GM12878 (cell line): ENCODE results near the gene MCM3. TPM values are rescaled to one million over a fixed set of nuclear protein-coding genes. Genes with fewer than 3 reads are reported as not detected.

Source experiments
- ATAC-seq: fragments of 200-7000 bp; cut with Tn5 transposase; 3 replicates; pipeline ENCODE4 v1.9.1; 2020; ENCODE audit warnings: mild to moderate bottlenecking, moderate library complexity
- BruUV-seq: library from RNA; stranded (reverse); fragments of 400-500 nt; replicated peaks from 2 replicates; lab custom pipeline; 2021; lab: Mats Ljungman, UMichigan
- CTCF ChIA-PET: fragments of 300-600 bp; sonication (Branson Sonifier 250); formaldehyde crosslinking; extraction: SDS; loops from one replicate; lab custom pipeline; 2021; ENCODE audit warnings: inconsistent platforms; lab: Yijun Ruan, JAX
- POLR2A ChIA-PET: fragments of 350-600 bp; formaldehyde crosslinking; extraction: SDS; loops from one replicate; lab custom pipeline; 2021; ENCODE audit warnings: inconsistent platforms; lab: Charles Lee
- RAD21 ChIA-PET: fragments of 300-600 bp; sonication (Branson Sonifier 250); formaldehyde crosslinking; loops from one replicate; lab custom pipeline; 2023; ENCODE audit warnings: antibody characterized with exemption; ENCODE audit not compliant: unreplicated experiment; lab: Charles Lee
- SMC1A ChIA-PET: fragments of 300-600 bp; sonication (Branson Sonifier 250); formaldehyde crosslinking; loops from one replicate; lab custom pipeline; 2023; ENCODE audit not compliant: unreplicated experiment, uncharacterized antibody; lab: Charles Lee
- DNase-seq: peaks from one replicate; pipeline ENCODE4 v3.0.0-alpha.2; 2011; ENCODE audit warnings: low read depth, low spot score
- FAIRE-seq: peaks from 3 replicates; lab custom pipeline; 2011; peaks lifted over from hg19 to GRCh38; lab: Jason Lieb, UNC
- H2AFZ ChIP-seq: 2 replicates; pipeline ENCODE4 v1.6.0; 2011; ENCODE audit warnings: low read depth, low read length, control low read depth; ENCODE audit not compliant: control insufficient read depth
- H3K27ac ChIP-seq: 2 replicates; pipeline ENCODE4 v1.5.1; 2011; ENCODE audit warnings: control low read depth; ENCODE audit not compliant: control insufficient read depth, insufficient read depth
- H3K27me3 ChIP-seq, 2 experiments: replicated peaks in 1 of 2; 2 replicates each; pipeline versions ENCODE4 v1.6.0 to v1.6.1; 2011; ENCODE audit warnings: low read length in 1 of 2; ENCODE audit not compliant: control insufficient read depth in 2 of 2, insufficient read depth in 2 of 2
- H3K36me3 ChIP-seq, 2 experiments: 2 replicates each; pipeline ENCODE4 v1.5.1; 2011; ENCODE audit warnings: low read length in 1 of 2; ENCODE audit not compliant: control insufficient read depth in 2 of 2, insufficient read depth in 2 of 2
- H3K4me1 ChIP-seq: 2 replicates; pipeline ENCODE4 v1.6.1; 2011; ENCODE audit warnings: mild to moderate bottlenecking, low read length, moderate library complexity, mixed read lengths; ENCODE audit not compliant: control insufficient read depth, insufficient read depth
- H3K4me2 ChIP-seq: 2 replicates; pipeline ENCODE4 v1.6.0; 2011; ENCODE audit warnings: control low read depth; ENCODE audit not compliant: control insufficient read depth, insufficient read depth
- H3K4me3 ChIP-seq: fragments of 200-600 bp; sonication (generic); 2 replicates; pipeline ENCODE4 v1.5.1; 2016
- H3K79me2 ChIP-seq: 2 replicates; pipeline ENCODE4 v1.6.0; 2011; ENCODE audit warnings: low read length; ENCODE audit not compliant: control insufficient read depth, insufficient read depth
- H3K9ac ChIP-seq: 2 replicates; pipeline ENCODE4 v1.8.0; 2011; ENCODE audit warnings: low read length, control low read depth, mixed read lengths; ENCODE audit not compliant: control insufficient read depth, insufficient read depth
- H3K9me3 ChIP-seq: replicated peaks from 3 replicates; pipeline ENCODE4 v1.5.1; 2011; ENCODE audit warnings: mild to moderate bottlenecking, low read length; ENCODE audit not compliant: control insufficient read depth, insufficient read depth
- H4K20me1 ChIP-seq: 2 replicates; pipeline ENCODE4 v1.6.0; 2011; ENCODE audit not compliant: control insufficient read depth, insufficient read depth
- BMI1 ChIP-seq: fragments of 450-650 bp; IDR thresholded peaks from 2 replicates; pipeline ENCODE4 v1.6.1; 2016; ENCODE audit warnings: mild to moderate bottlenecking, moderate library complexity, borderline replicate concordance
- EGR1 ChIP-seq, 2 experiments: IDR thresholded peaks; 1 replicate in 1 of 2; 2 replicates in 1 of 2; pipeline ENCODE4 v1.6.1; 2011 to 2012; ENCODE audit warnings: low read depth in 2 of 2, low read length in 2 of 2, borderline replicate concordance in 1 of 2, mild to moderate bottlenecking in 1 of 2, moderate library complexity in 1 of 2
- ETV6 ChIP-seq, 2 experiments: fragments of 450-650 bp in 1 of 2; IDR thresholded peaks in 1 of 2; conservative IDR thresholded peaks in 1 of 2; 2 replicates each; pipeline ENCODE4 v1.6.1; 2014; ENCODE audit warnings: antibody characterized with exemption in 1 of 2, borderline replicate concordance in 1 of 2, low read depth in 1 of 2, mild to moderate bottlenecking in 1 of 2, moderate library complexity in 1 of 2
- EZH2 ChIP-seq: IDR thresholded peaks from 2 replicates; pipeline ENCODE4 v1.6.1; 2012; ENCODE audit warnings: low read depth, mild to moderate bottlenecking, control low read depth, inconsistent platforms, low read length, borderline replicate concordance; ENCODE audit not compliant: control insufficient read depth
- KDM1A ChIP-seq: fragments of 200-600 bp; sonication (generic); IDR thresholded peaks from 2 replicates; pipeline ENCODE4 v1.6.1; 2016; ENCODE audit warnings: borderline replicate concordance
- LARP7 ChIP-seq: fragments of 450-650 bp; IDR thresholded peaks from 2 replicates; pipeline ENCODE4 v1.6.1; 2017; ENCODE audit warnings: mild to moderate bottlenecking
- MTA2 ChIP-seq: fragments of 450-650 bp; IDR thresholded peaks from 2 replicates; pipeline ENCODE4 v1.6.1; 2016; ENCODE audit warnings: low read depth, mild to moderate bottlenecking, moderate library complexity
- NFXL1 ChIP-seq: fragments of 450-650 bp; IDR thresholded peaks from 2 replicates; pipeline ENCODE4 v1.6.1; 2017; ENCODE audit warnings: antibody characterized with exemption, mild to moderate bottlenecking, borderline replicate concordance
- RELA ChIP-seq: fragments of 450-650 bp; IDR thresholded peaks from 2 replicates; pipeline ENCODE4 v1.8.0; 2014; ENCODE audit warnings: borderline replicate concordance; ENCODE audit not compliant: partially characterized antibody
- RFX5 ChIP-seq: IDR thresholded peaks from 2 replicates; pipeline ENCODE4 v1.6.1; 2011; ENCODE audit warnings: low read depth, low read length, improper control_type of control experiment
- SMC3 ChIP-seq: IDR thresholded peaks from 2 replicates; pipeline ENCODE4 v1.6.1; 2011; ENCODE audit warnings: low read length, improper control_type of control experiment, borderline replicate concordance
- SPI1 ChIP-seq: IDR thresholded peaks from 2 replicates; pipeline ENCODE4 v1.6.1; 2011; ENCODE audit warnings: low read depth, mild to moderate bottlenecking, low read length, moderate library complexity, borderline replicate concordance; ENCODE audit not compliant: insufficient read depth
- USF2 ChIP-seq: IDR thresholded peaks from 2 replicates; pipeline ENCODE4 v1.6.1; 2011; ENCODE audit warnings: low read depth, low read length, improper control_type of control experiment, borderline replicate concordance
- WRNIP1 ChIP-seq: IDR thresholded peaks from 2 replicates; pipeline ENCODE4 v1.6.1; 2011; ENCODE audit warnings: low read depth, low read length, improper control_type of control experiment, borderline replicate concordance
- ZBTB33 ChIP-seq: fragments of 450-650 bp; IDR thresholded peaks from 2 replicates; pipeline ENCODE4 v1.6.1; 2017; ENCODE audit warnings: mild to moderate bottlenecking
- WGBS: methylation state at CpG from one replicate; pipeline ENCODE4 v1.1.6; 2016; ENCODE audit warnings: low lambda C conversion rate; ENCODE audit not compliant: insufficient replicate concordance, insufficient coverage; ENCODE audit errors: missing lambda C conversion rate; 5-methylcytosine and 5-hydroxymethylcytosine counted together
- in situ Hi-C: fragments of 300-500 bp; cut with MboI; formaldehyde crosslinking; loops from 9 replicates; pipeline ENCODE4 v1.14.3; 2018; ENCODE audit warnings: mixed read lengths
- intact Hi-C: fragments of 100-400 bp; cut with micrococcal nuclease; formaldehyde crosslinking; loops from one replicate; pipeline ENCODE4 v1.14.2; 2022; ENCODE audit not compliant: unreplicated experiment
- polyA plus RNA-seq, 11 experiments: library from polyadenylated mRNA; depleted of rRNA in 4 of 11; unstranded in 6 of 11; stranded (reverse) in 5 of 11; fragments of >200 nt; fragmentation: Nextera tagmentation in 4 of 11; fragmentation: Illumina TruSeq in 1 of 11; extraction: Ambion mirVana in 4 of 11; extraction: Trizol in 1 of 11; gene quantifications; 1 replicate in 1 of 11; 2 replicates in 10 of 11; pipeline versions ENCODE4 v1.2.1 to v1.2.3, GENCODE V29; 2011 to 2016; ENCODE audit warnings: inconsistent platforms in 2 of 11, missing spikeins in 2 of 11, low read depth in 1 of 11
- total RNA-seq, 4 experiments: library from RNA; depleted of rRNA in 3 of 4; stranded (reverse); fragments of >200 nt in 3 of 4; fragmentation: Illumina TruSeq in 1 of 4; extraction: Trizol in 1 of 4; gene quantifications; 2 replicates each; pipeline versions ENCODE4 v1.2.1 to v1.2.3, GENCODE V29; 2013 to 2021
- TF ChIP-seq, protein P1 (sequence below): fragments of 450-650 bp; formaldehyde crosslinking; IDR thresholded peaks from 2 replicates; pipeline ENCODE4 v1.4.0; 2022; ENCODE audit warnings: mild to moderate bottlenecking, moderate library complexity
- TF ChIP-seq, protein P2 (sequence below): fragments of 450-650 bp; IDR thresholded peaks from 2 replicates; pipeline ENCODE4 v1.6.1; 2016; ENCODE audit warnings: mild to moderate bottlenecking

Gene MCM3
- total and polyA plus RNA-seq, 10 of the 15 experiments (the other 5 are each of a cell fraction or from before 2014, with no cell fraction given): 74.1 to 265 (median 214) TPM

DNA sequence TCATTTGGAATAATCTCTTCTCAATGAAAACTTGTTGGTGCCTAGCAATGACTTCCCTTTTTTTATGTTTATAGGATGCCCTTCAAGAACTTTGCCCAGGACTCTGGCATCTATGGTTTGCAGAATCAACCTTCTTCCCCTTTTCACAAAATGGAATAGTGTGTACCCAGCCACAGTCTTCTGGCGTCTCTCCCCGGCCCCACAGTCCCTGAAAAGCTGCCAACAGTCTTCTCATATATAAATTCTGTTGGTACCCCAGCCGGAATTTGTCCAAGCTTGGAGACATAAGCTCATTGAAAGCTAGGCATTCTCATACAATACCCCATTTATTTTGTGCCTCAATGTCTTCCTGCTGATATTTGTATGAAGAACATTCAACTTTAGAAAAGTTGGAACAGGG is 26.4 kb upstream of the MCM3 start:
- no peaks in the 10 kb centered on the region for H4K20me1 ChIP-seq
- no TSS peak for BruUV-seq
- in situ Hi-C loops (no loop called here), intact Hi-C loops (no loop called here)
- FAIRE-seq: no peak
- H3K79me2 ChIP-seq: no peaks in the 10 kb centered on the region
- RAD21 ChIA-PET: interaction anchor here (0.7 to 1.8 kb wide), 2 partner anchors 42 to 87 kb away, joined by 4 read pairs; no protein-coding TSS in a partner anchor
- SMC1A ChIA-PET: interaction anchor here (1.1 to 2.0 kb wide), 7 partner anchors 11 to 79 kb away, joined by 3 to 8 read pairs (median 4); partner anchors contain the start of gene MCM3
- H2AFZ ChIP-seq: no peak overlapping the region
- H3K9ac ChIP-seq: no peak overlapping the region
- no peak for ATAC-seq
- peaks cover 24% of the 10 kb centered on the region for H3K4me1 ChIP-seq
- CTCF ChIA-PET: interaction anchor here (0.8 to 1.9 kb wide), 3 partner anchors 45 to 89 kb away, joined by 3 to 4 read pairs (median 3); no protein-coding TSS in a partner anchor
- POLR2A ChIA-PET: interaction anchor here (0.6 to 1.5 kb wide), 4 partner anchors 21 to 190 kb away, joined by 3 to 6 read pairs (median 4); partner anchors contain the start of gene PAQR8
- no peak overlapping the region for H3K4me2 ChIP-seq
- no peaks in the 10 kb centered on the region for H3K27me3 ChIP-seq
- no peak overlapping the region for H3K27ac ChIP-seq
- H3K9me3 ChIP-seq: no peaks in the 10 kb centered on the region
- WGBS: 67% methylated on average over 3 of the region's 3 CpGs
- DNase-seq: no peak
- H3K36me3 ChIP-seq: no peaks in the 10 kb centered on the region
- H3K4me3 ChIP-seq: no peak overlapping the region
- TF ChIP-seq SPI1 (no peak), USF2 (no peak), EZH2 (no peak), KDM1A (no peak), BMI1 (no peak), ETV6 (conservative IDR thresholded peaks at IDR 0.05 in 1 of 2, IDR thresholded peaks at IDR 0.05 in 1 of 2; ENCODE audit: borderline replicate concordance in 1 of 2, low read depth in 1 of 2) (no peak), MTA2 (no peak), LARP7 (no peak), RELA (no peak), SMC3 (no peak), NFXL1 (no peak), ZBTB33 (no peak), RFX5 (no peak), EGR1 (IDR thresholded peaks at IDR 0.05; ENCODE audit: borderline replicate concordance in 1 of 2, low read depth in 2 of 2, low read length in 2 of 2) (no peak), WRNIP1 (no peak)
- TF ChIP-seq, protein P1, sequence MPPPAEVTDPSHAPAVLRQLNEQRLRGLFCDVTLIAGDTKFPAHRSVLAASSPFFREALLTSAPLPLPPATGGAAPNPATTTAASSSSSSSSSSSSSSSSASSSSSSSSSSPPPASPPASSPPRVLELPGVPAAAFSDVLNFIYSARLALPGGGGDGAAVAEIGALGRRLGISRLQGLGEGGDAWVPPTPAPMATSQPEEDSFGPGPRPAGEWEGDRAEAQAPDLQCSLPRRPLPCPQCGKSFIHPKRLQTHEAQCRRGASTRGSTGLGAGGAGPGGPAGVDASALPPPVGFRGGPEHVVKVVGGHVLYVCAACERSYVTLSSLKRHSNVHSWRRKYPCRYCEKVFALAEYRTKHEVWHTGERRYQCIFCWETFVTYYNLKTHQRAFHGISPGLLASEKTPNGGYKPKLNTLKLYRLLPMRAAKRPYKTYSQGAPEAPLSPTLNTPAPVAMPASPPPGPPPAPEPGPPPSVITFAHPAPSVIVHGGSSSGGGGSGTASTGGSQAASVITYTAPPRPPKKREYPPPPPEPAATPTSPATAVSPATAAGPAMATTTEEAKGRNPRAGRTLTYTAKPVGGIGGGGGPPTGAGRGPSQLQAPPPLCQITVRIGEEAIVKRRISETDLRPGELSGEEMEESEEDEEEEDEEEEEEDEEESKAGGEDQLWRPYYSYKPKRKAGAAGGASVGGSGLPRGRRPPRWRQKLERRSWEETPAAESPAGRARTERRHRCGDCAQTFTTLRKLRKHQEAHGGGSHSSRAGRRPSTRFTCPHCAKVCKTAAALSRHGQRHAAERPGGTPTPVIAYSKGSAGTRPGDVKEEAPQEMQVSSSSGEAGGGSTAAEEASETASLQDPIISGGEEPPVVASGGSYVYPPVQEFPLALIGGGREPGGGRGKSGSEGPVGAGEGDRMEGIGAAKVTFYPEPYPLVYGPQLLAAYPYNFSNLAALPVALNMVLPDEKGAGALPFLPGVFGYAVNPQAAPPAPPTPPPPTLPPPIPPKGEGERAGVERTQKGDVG (CRISPR knock-in tag): no peak
- TF ChIP-seq, protein P2, sequence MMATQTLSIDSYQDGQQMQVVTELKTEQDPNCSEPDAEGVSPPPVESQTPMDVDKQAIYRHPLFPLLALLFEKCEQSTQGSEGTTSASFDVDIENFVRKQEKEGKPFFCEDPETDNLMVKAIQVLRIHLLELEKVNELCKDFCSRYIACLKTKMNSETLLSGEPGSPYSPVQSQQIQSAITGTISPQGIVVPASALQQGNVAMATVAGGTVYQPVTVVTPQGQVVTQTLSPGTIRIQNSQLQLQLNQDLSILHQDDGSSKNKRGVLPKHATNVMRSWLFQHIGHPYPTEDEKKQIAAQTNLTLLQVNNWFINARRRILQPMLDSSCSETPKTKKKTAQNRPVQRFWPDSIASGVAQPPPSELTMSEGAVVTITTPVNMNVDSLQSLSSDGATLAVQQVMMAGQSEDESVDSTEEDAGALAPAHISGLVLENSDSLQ: no peak
